ENCODE measurements around the gene SLC4A11.
"Not testable (repeated sequence)": the region's sequence is repeated elsewhere in the genome, so short reads cannot be mapped to it uniquely, and the experiment has no call there.

Gene SLC4A11

GRCh38 chr20:3199976-3200755 is 38.8 kb downstream of the SLC4A11 start:
- DNase-seq: no peak

GRCh38 chr20:3199206-3199605 is 39.8 kb downstream of the SLC4A11 start:
- DNase-seq: no peak

- DNase-seq: no peak
Observed at GRCh38 chr20:3195590-3196237, 43.3 kb downstream of the SLC4A11 start.

GRCh38 chr20:3194617-3195280 is 44.2 kb downstream of the SLC4A11 start:
- no peak for DNase-seq

GRCh38 chr20:3193806-3194616 is 45.0 kb downstream of the SLC4A11 start:
- DNase-seq: no peak

GRCh38 chr20:3192226-3193015 is 46.6 kb downstream of the SLC4A11 start:
- DNase-seq: no peak

GRCh38 chr20:3190681-3191111 is 48.3 kb downstream of the SLC4A11 start:
- no peak for DNase-seq

GRCh38 chr20:3189561-3190131 is 49.3 kb downstream of the SLC4A11 start:
- no peak for DNase-seq

- DNase-seq: no peak
Observed at GRCh38 chr20:3188823-3189413, 50.1 kb downstream of the SLC4A11 start.

- DNase-seq: not testable (repeated sequence)
Observed at GRCh38 chr20:3187861-3188260, 51.1 kb downstream of the SLC4A11 start.

- no peak for DNase-seq
Observed at GRCh38 chr20:3183896-3184612, 54.9 kb downstream of the SLC4A11 start.

GRCh38 chr20:3182429-3182828 is 56.6 kb downstream of the SLC4A11 start:
- not testable (repeated sequence) for DNase-seq

- DNase-seq: no peak
Observed at GRCh38 chr20:3181270-3181669, 57.7 kb downstream of the SLC4A11 start.

GRCh38 chr20:3180319-3180718 is 58.7 kb downstream of the SLC4A11 start:
- no peak for DNase-seq

- no peak for DNase-seq
Observed at GRCh38 chr20:3177746-3178485, 61.1 kb downstream of the SLC4A11 start.

Data from KG1 (cell line).